Lung (tissue), 12 donors: Measurements from ENCODE around the gene LUC7L. TPM values are rescaled to one million over a fixed set of nuclear protein-coding genes. Genes with fewer than 3 reads are reported as not detected.

Source experiments
- ATAC-seq: fragments of 200-7000 bp; cut with Tn5 transposase; one replicate; pipeline ENCODE4 v1.9.1; 2020; ENCODE audit warnings: moderate number of reproducible peaks; ENCODE audit not compliant: insufficient read depth, low FRiP score
- DNase-seq, 3 donors: peaks; one replicate each; pipeline ENCODE4 v3.0.0-alpha.2; 2013 to 2017
- H3K27ac ChIP-seq, 2 donors: one replicate each; pipeline ENCODE4 v1.5.1; 2013; ENCODE audit warnings: mild to moderate bottlenecking in 2 of 2, moderate library complexity in 2 of 2, control low read depth in 1 of 2, inconsistent platforms in 1 of 2, low read depth in 1 of 2, low read length in 1 of 2
- H3K27me3 ChIP-seq, 3 donors: one replicate each; pipeline ENCODE4 v1.5.1; 2013; ENCODE audit warnings: low read length in 2 of 3; ENCODE audit not compliant: control insufficient read depth in 3 of 3, insufficient read depth in 3 of 3
- H3K36me3 ChIP-seq, 4 donors: one replicate each; pipeline ENCODE4 v1.5.1; 2013; ENCODE audit warnings: low read length in 4 of 4, mild to moderate bottlenecking in 1 of 4, moderate library complexity in 1 of 4; ENCODE audit not compliant: control insufficient read depth in 4 of 4, insufficient read depth in 4 of 4
- H3K4me1 ChIP-seq, 5 donors: one replicate each; pipeline ENCODE4 v1.5.1; 2013; ENCODE audit warnings: low read length in 5 of 5, mild to moderate bottlenecking in 2 of 5, moderate library complexity in 1 of 5; ENCODE audit not compliant: control insufficient read depth in 5 of 5, insufficient read depth in 5 of 5
- H3K4me3 ChIP-seq: one replicate; pipeline ENCODE4 v1.5.1; 2013; ENCODE audit warnings: mild to moderate bottlenecking, control low read depth, moderate library complexity
- H3K9ac ChIP-seq, 2 donors: one replicate each; pipeline ENCODE4 v1.5.1; 2013; ENCODE audit warnings: low read length in 2 of 2, control low read depth in 1 of 2; ENCODE audit not compliant: insufficient read depth in 1 of 2
- H3K9me3 ChIP-seq, 4 donors: one replicate each; pipeline ENCODE4 v1.5.1; 2013; ENCODE audit warnings: low read length in 3 of 4, mild to moderate bottlenecking in 1 of 4, moderate library complexity in 1 of 4; ENCODE audit not compliant: control insufficient read depth in 4 of 4, insufficient read depth in 3 of 4
- CTCF ChIP-seq: IDR thresholded peaks from 2 replicates; pipeline ENCODE4 v1.5.1; 2012; ENCODE audit warnings: mild to moderate bottlenecking; ENCODE audit errors: control extremely low read depth, extremely low read depth
- WGBS, 2 donors: extraction: QIAGEN DNeasy Blood & Tissue Kit; methylation state at CpG; one replicate each; pipeline ENCODE4 v1.1.7; 2013; 5-methylcytosine and 5-hydroxymethylcytosine counted together
- polyA plus RNA-seq, 2 donors: library from polyadenylated mRNA; stranded (reverse); fragments of 200-250 nt; gene quantifications; one replicate each; pipeline ENCODE4 v1.2.1, GENCODE V29; 2013
- total RNA-seq, 2 donors: library from RNA; depleted of rRNA in 1 of 2; stranded (reverse); fragments of >200 nt in 1 of 2; gene quantifications; one replicate each; pipeline ENCODE4 v1.2.1, GENCODE V29; 2014 to 2021
- donor health status: control.
- donor health status: control.
- donor health status: Bipolar disorder and iron deficiency.
- donor health status: healthy.
- donor health status: DM: yes; HTN: yes; CAD: no.

The LUC7L gene
- total and polyA plus RNA-seq, 4 donors: 35.2 to 115 (median 80.8) TPM

- Histone ChIP-seq H3K9ac (no peak within 1 kb of the TSS), H3K4me1 (peaks cover 0 to 17% (median 0%) of the 10 kb centered on the region in 5 donors), H3K9me3 (peaks cover 0 to 1% (median 0%) of the 10 kb centered on the region in 4 donors), H3K27ac (peak within 1 kb of the TSS in 1 of 2 donors; percentile 34), H3K36me3 (no peaks in the 10 kb centered on the region), H3K27me3 (peaks cover 3 to 23% (median 7%) of the 10 kb centered on the region in 3 donors), H3K4me3 (peak within 1 kb of the TSS; percentile 45)
- WGBS, 2 donors: 3 to 7% methylated on average over 18 to 56 of the region's 56 CpGs
- DNase-seq (no peak), ATAC-seq (no peak)
- TF ChIP-seq CTCF: no peak
These were observed 46.6 kb upstream of the LUC7L start, which contains the start of gene RGS11 for GRCh38 chr16:275786-276232. Gene RGS11 (minus strand): TSS chr16:275944. CDS start chr16:275911, 33 bp downstream.

GRCh38 chr16:275041-275641 lies 45.9 kb upstream of the LUC7L start:
- ATAC-seq: peak; percentile 32
- peaks cover 3 to 23% (median 7%) of the 10 kb centered on the region in 3 donors for H3K27me3 ChIP-seq

GRCh38 chr16:273547-274421 lies 44.5 kb upstream of the LUC7L start:
- Histone ChIP-seq H3K4me3 (no peak overlapping the region), H3K9ac (no peak overlapping the region), H3K4me1 (peaks cover 0 to 11% (median 0%) of the 10 kb centered on the region in 5 donors), H3K9me3 (peaks cover 0 to 1% (median 0%) of the 10 kb centered on the region in 4 donors), H3K36me3 (no peaks in the 10 kb centered on the region), H3K27me3 (peaks cover 3 to 23% (median 3%) of the 10 kb centered on the region in 3 donors), H3K27ac (no peak overlapping the region)
- ATAC-seq: no peak
- 79 to 85% methylated on average over 26 to 30 of the region's 30 CpGs for WGBS, 2 donors
- DNase-seq: no peak
- TF ChIP-seq CTCF: no peak

More at GRCh38 chr16:275041-275641, 45.9 kb upstream of the LUC7L start:
- H3K9me3 ChIP-seq: peaks cover 0 to 1% (median 0%) of the 10 kb centered on the region in 4 donors
- TF ChIP-seq CTCF: no peak
- no peak overlapping the region for H3K27ac ChIP-seq
- peak overlapping the region; percentile 45 for H3K4me3 ChIP-seq
- H3K36me3 ChIP-seq: no peaks in the 10 kb centered on the region
- no peak for DNase-seq
- WGBS, 2 donors: 2 to 4% methylated on average over 45 to 58 of the region's 58 CpGs
- no peak overlapping the region for H3K9ac ChIP-seq
- H3K4me1 ChIP-seq: peaks cover 0 to 14% (median 0%) of the 10 kb centered on the region in 5 donors
